CD14-positive monocyte (primary cell): ENCODE data around the gene RTN4RL1. TPM values are rescaled to one million over a fixed set of nuclear protein-coding genes. Genes with fewer than 3 reads are reported as not detected.
"Not testable (repeated sequence)": the region's sequence is repeated elsewhere in the genome, so short reads cannot be mapped to it uniquely, and the experiment has no call there.

Source experiments
- DNase-seq, 3 donors: peaks; one replicate each; pipeline ENCODE4 v3.0.0-alpha.2; 2011 to 2022
- H2AFZ ChIP-seq: 2 replicates; pipeline ENCODE4 v1.6.0; 2012; ENCODE audit warnings: mild to moderate bottlenecking, low read depth, low read length, inconsistent platforms; ENCODE audit not compliant: insufficient read depth, poor library complexity, severe bottlenecking
- H3K27ac ChIP-seq, 2 donors: 1 replicate in 1 of 2; 2 replicates in 1 of 2; pipeline ENCODE4 v1.5.1; 2012 to 2013; ENCODE audit warnings: low read length in 2 of 2, control low read depth in 1 of 2, inconsistent platforms in 1 of 2, low read depth in 1 of 2, mild to moderate bottlenecking in 1 of 2
- H3K27me3 ChIP-seq, 2 donors: one replicate each; pipeline versions ENCODE4 v1.6.0 to v1.6.1; 2011 to 2013; ENCODE audit warnings: low read length in 2 of 2; ENCODE audit not compliant: control insufficient read depth in 2 of 2, insufficient read depth in 2 of 2
- H3K36me3 ChIP-seq, 2 donors: replicated peaks in 1 of 2; 1 replicate in 1 of 2; 2 replicates in 1 of 2; pipeline versions ENCODE4 v1.5.1 to v1.6.1; 2012 to 2013; ENCODE audit warnings: low read length in 2 of 2, control low read depth in 1 of 2, inconsistent platforms in 1 of 2, mild to moderate bottlenecking in 1 of 2; ENCODE audit not compliant: insufficient read depth in 2 of 2, control insufficient read depth in 1 of 2
- H3K4me1 ChIP-seq, 2 donors: 1 replicate in 1 of 2; 2 replicates in 1 of 2; pipeline versions ENCODE4 v1.5.1 to v1.6.1; 2012 to 2013; ENCODE audit warnings: low read length in 2 of 2, control low read depth in 1 of 2, inconsistent platforms in 1 of 2, mild to moderate bottlenecking in 1 of 2, moderate library complexity in 1 of 2; ENCODE audit not compliant: insufficient read depth in 2 of 2, control insufficient read depth in 1 of 2
- H3K4me2 ChIP-seq: replicated peaks from 2 replicates; pipeline ENCODE3; 2012; ENCODE audit warnings: low read length, moderate library complexity, mild to moderate bottlenecking; ENCODE audit not compliant: poor library complexity, severe bottlenecking; ENCODE audit errors: extremely low read depth
- H3K4me3 ChIP-seq, 3 experiments: fragments of 200-600 bp in 1 of 3; sonication (generic) in 1 of 3; replicated peaks in 1 of 3; 1 replicate in 2 of 3; 2 replicates in 1 of 3; pipeline ENCODE4 v1.5.1; 2011 to 2013; ENCODE audit warnings: low read length in 3 of 3, mild to moderate bottlenecking in 3 of 3, control low read depth in 2 of 3, low read depth in 2 of 3, inconsistent platforms in 1 of 3, moderate library complexity in 1 of 3
- H3K79me2 ChIP-seq: 2 replicates; pipeline ENCODE4 v1.6.0; 2012; ENCODE audit warnings: mild to moderate bottlenecking, control low read depth, inconsistent platforms, low read length, moderate library complexity; ENCODE audit not compliant: insufficient read depth
- H3K9ac ChIP-seq: 2 replicates; pipeline ENCODE4 v1.6.0; 2017; ENCODE audit warnings: low read length, mild to moderate bottlenecking; ENCODE audit not compliant: insufficient read depth, poor library complexity, severe bottlenecking
- H3K9me3 ChIP-seq, 2 donors: replicated peaks in 1 of 2; 1 replicate in 1 of 2; 2 replicates in 1 of 2; pipeline versions ENCODE4 v1.5.1 to v1.6.1; 2012 to 2013; ENCODE audit warnings: low read length in 2 of 2, control low read depth in 1 of 2; ENCODE audit not compliant: control insufficient read depth in 1 of 2, insufficient read depth in 1 of 2
- H4K20me1 ChIP-seq: 2 replicates; pipeline ENCODE4 v1.6.0; 2012; ENCODE audit warnings: mild to moderate bottlenecking, low read length, control low read depth, moderate library complexity; ENCODE audit not compliant: insufficient read depth
- H3K27ac Mint-ChIP-seq, 7 donors: one replicate each; pipeline ENCODE4 v1.8.0; 2020; ENCODE audit warnings: mild to moderate bottlenecking in 7 of 7, mixed read lengths in 7 of 7, moderate library complexity in 6 of 7, inconsistent platforms in 2 of 7
- H3K27me3 Mint-ChIP-seq, 3 donors: one replicate each; pipeline ENCODE4 v1.8.0; 2021 to 2022; ENCODE audit warnings: low read depth in 3 of 3, mild to moderate bottlenecking in 3 of 3, mixed read lengths in 3 of 3, moderate library complexity in 3 of 3, inconsistent platforms in 1 of 3
- H3K36me3 Mint-ChIP-seq, 2 donors: one replicate each; pipeline ENCODE4 v1.8.0; 2020; ENCODE audit warnings: mixed read lengths in 2 of 2, inconsistent platforms in 1 of 2, mild to moderate bottlenecking in 1 of 2
- H3K4me1 Mint-ChIP-seq: one replicate; pipeline ENCODE4 v1.8.0; 2020; ENCODE audit warnings: mild to moderate bottlenecking, mixed read lengths
- H3K4me3 Mint-ChIP-seq, 2 donors: one replicate each; pipeline ENCODE4 v1.8.0; 2020; ENCODE audit warnings: mild to moderate bottlenecking in 2 of 2, mixed read lengths in 2 of 2, moderate library complexity in 1 of 2
- H3K9me3 Mint-ChIP-seq, 7 donors: one replicate each; pipeline ENCODE4 v1.8.0; 2020 to 2022; ENCODE audit warnings: mixed read lengths in 7 of 7, mild to moderate bottlenecking in 6 of 7, moderate library complexity in 6 of 7, inconsistent platforms in 2 of 7
- CTCF ChIP-seq: fragments of 200-600 bp; IDR thresholded peaks from one replicate; pipeline ENCODE4 v1.8.0; 2022; ENCODE audit warnings: antibody characterized with exemption, mild to moderate bottlenecking
- WGBS: methylation state at CpG from one replicate; pipeline ENCODE4 v1.1.5; 2013; ENCODE audit warnings: missing lambda C conversion rate; ENCODE audit not compliant: insufficient coverage; 5-methylcytosine and 5-hydroxymethylcytosine counted together
- intact Hi-C, 2 donors: fragments of 100-400 bp; cut with micrococcal nuclease; formaldehyde crosslinking; loops; one replicate each; pipeline versions ENCODE4 v1.15.0 to v1.15.1; 2023
- polyA plus RNA-seq, 3 donors: library from polyadenylated mRNA; depleted of rRNA in 1 of 3; unstranded in 2 of 3; stranded (reverse) in 1 of 3; fragments of 300-500 nt in 2 of 3; fragments of >200 nt in 1 of 3; fragmentation: Illumina TruSeq in 2 of 3; gene quantifications; 1 replicate in 2 of 3; 2 replicates in 1 of 3; pipeline ENCODE4 v1.2.3, GENCODE V29; 2012 to 2021

RTN4RL1 gene
- polyA plus RNA-seq, 3 donors: 0.07 to 0.29 (median 0.11) TPM

GRCh38 chr17:1897105-1897656 is 128.0 kb downstream of the RTN4RL1 start:
- intact Hi-C loops: no loop called here
- Histone ChIP-seq H3K9me3 (no peaks in the 10 kb centered on the region), H3K27me3 (no peaks in the 10 kb centered on the region), H3K4me1 (no peaks in the 10 kb centered on the region), H3K79me2 (no peaks in the 10 kb centered on the region), H3K4me3 (no peak overlapping the region), H4K20me1 (no peaks in the 10 kb centered on the region), H3K9ac (no peak overlapping the region), H3K36me3 (peaks cover 44 to 68% of the 10 kb centered on the region in 2 donors), H3K4me2 (no peak overlapping the region), H2AFZ (no peak overlapping the region), H3K27ac (no peak overlapping the region)
- DNase-seq: no peak
- H3K27ac Mint-ChIP-seq: peak overlapping the region in 1 of 7 donors; percentile 61
- peaks cover 64 to 65% of the 10 kb centered on the region in 2 donors for H3K36me3 Mint-ChIP-seq
- 82% methylated on average over 6 of the region's 18 CpGs for WGBS
- TF ChIP-seq CTCF: no peak
- H3K4me1 Mint-ChIP-seq: no peaks in the 10 kb centered on the region
- H3K4me3 Mint-ChIP-seq: no peak overlapping the region
- H3K27me3 Mint-ChIP-seq: no peaks in the 10 kb centered on the region
- H3K9me3 Mint-ChIP-seq: no peaks in the 10 kb centered on the region

- DNase-seq: no peak
- H3K4me2 ChIP-seq: no peak overlapping the region
- no peaks in the 10 kb centered on the region for H3K27me3 ChIP-seq
- H3K9me3 ChIP-seq: no peaks in the 10 kb centered on the region
- Mint-ChIP-seq H3K36me3 (peaks cover 67 to 71% of the 10 kb centered on the region in 2 donors), H3K9me3 (no peaks in the 10 kb centered on the region), H3K27me3 (no peaks in the 10 kb centered on the region), H3K27ac (peak overlapping the region in 1 of 7 donors; percentile 45), H3K4me3 (no peak overlapping the region), H3K4me1 (no peaks in the 10 kb centered on the region)
- H3K9ac ChIP-seq: no peak overlapping the region
- no peak for TF ChIP-seq CTCF
- H3K27ac ChIP-seq: no peak overlapping the region
- H3K79me2 ChIP-seq: no peaks in the 10 kb centered on the region
- H3K36me3 ChIP-seq: peaks cover 44 to 75% of the 10 kb centered on the region in 2 donors
- intact Hi-C loops: no loop called here
- H4K20me1 ChIP-seq: no peaks in the 10 kb centered on the region
- H3K4me3 ChIP-seq: no peak overlapping the region
- no peak overlapping the region for H2AFZ ChIP-seq
- no peaks in the 10 kb centered on the region for H3K4me1 ChIP-seq
- 99% methylated on average over 14 of the region's 25 CpGs for WGBS
Observed at GRCh38 chr17:1896243-1897104, 128.7 kb downstream of the RTN4RL1 start.

GRCh38 chr17:1895479-1895878 is 129.7 kb downstream of the RTN4RL1 start:
- H3K79me2 ChIP-seq, H3K27me3 ChIP-seq, H2AFZ ChIP-seq, H3K27ac Mint-ChIP-seq, H3K9me3 Mint-ChIP-seq, H3K4me3 ChIP-seq, H3K4me1 ChIP-seq, H3K9ac ChIP-seq, H3K9me3 ChIP-seq, intact Hi-C loops, H3K27me3 Mint-ChIP-seq, H3K4me1 Mint-ChIP-seq, DNase-seq, H4K20me1 ChIP-seq, H3K4me2 ChIP-seq, H3K4me3 Mint-ChIP-seq, H3K27ac ChIP-seq: not testable (repeated sequence)
- H3K36me3 ChIP-seq: peaks cover 51 to 84% of the 10 kb centered on the region in 2 donors
- 93% methylated on average over 3 of the region's 11 CpGs for WGBS
- peaks cover 73 to 80% of the 10 kb centered on the region in 2 donors for H3K36me3 Mint-ChIP-seq
